ENCODE data around the gene TRIM62.

GRCh38 chr1:33155877-33156538 is 25.8 kb downstream of the TRIM62 start:
- TF ChIP-seq CTCF (IDR thresholded peaks at IDR 0.05), result no peak
- no peak for TF ChIP-seq POLR2AphosphoS5 (IDR thresholded peaks at IDR 0.05)
- TF ChIP-seq POLR2A (IDR thresholded peaks at IDR 0.05), result no peak

All from suprapubic skin (tissue), 4 donors.